GM18508 (cell line): ENCODE results near the gene ZNF653.
"Not testable (repeated sequence)": the region's sequence is repeated elsewhere in the genome, so short reads cannot be mapped to it uniquely, and the experiment has no call there.

Experiments used
- ATAC-seq: cut with Tn5 transposase; IDR thresholded peaks from one replicate; pipeline ENCODE4 v1.9.1; 2021; ENCODE audit warnings: moderate number of reproducible peaks; ENCODE audit not compliant: insufficient read depth, unreplicated experiment

Gene ZNF653

GRCh38 chr19:11458912-11459311 is 46.7 kb downstream of the ZNF653 start:
- not testable (repeated sequence) for ATAC-seq

GRCh38 chr19:11458236-11458900 is 47.3 kb downstream of the ZNF653 start:
- no peak for ATAC-seq

- no peak for ATAC-seq
These were observed 47.8 kb downstream of the ZNF653 start for GRCh38 chr19:11457831-11458230.

GRCh38 chr19:11457115-11457514 is 48.5 kb downstream of the ZNF653 start:
- no peak for ATAC-seq

DNA sequence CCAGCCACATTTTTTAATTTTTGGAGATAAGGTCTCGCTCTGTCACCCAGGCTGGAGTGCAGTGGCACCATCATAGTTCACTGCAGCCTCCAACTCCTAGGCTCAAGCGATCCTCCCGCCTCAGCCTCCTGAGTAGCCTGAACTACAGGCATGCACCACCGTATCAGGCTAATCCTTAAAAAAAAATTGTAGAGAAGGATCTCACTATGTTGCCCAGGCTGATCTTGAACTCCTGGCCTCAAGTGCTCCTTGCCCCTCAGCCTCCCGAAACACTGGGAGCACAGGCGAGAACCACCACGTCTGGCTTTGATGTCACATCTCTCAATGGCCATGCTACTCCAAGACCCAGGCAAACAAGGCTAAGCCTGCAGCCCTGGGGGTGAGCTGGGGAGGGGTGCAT is 49.0 kb downstream of the ZNF653 start:
- ATAC-seq: no peak

GRCh38 chr19:11455233-11455554 is 50.4 kb downstream of the ZNF653 start:
- not testable (repeated sequence) for ATAC-seq

DNA sequence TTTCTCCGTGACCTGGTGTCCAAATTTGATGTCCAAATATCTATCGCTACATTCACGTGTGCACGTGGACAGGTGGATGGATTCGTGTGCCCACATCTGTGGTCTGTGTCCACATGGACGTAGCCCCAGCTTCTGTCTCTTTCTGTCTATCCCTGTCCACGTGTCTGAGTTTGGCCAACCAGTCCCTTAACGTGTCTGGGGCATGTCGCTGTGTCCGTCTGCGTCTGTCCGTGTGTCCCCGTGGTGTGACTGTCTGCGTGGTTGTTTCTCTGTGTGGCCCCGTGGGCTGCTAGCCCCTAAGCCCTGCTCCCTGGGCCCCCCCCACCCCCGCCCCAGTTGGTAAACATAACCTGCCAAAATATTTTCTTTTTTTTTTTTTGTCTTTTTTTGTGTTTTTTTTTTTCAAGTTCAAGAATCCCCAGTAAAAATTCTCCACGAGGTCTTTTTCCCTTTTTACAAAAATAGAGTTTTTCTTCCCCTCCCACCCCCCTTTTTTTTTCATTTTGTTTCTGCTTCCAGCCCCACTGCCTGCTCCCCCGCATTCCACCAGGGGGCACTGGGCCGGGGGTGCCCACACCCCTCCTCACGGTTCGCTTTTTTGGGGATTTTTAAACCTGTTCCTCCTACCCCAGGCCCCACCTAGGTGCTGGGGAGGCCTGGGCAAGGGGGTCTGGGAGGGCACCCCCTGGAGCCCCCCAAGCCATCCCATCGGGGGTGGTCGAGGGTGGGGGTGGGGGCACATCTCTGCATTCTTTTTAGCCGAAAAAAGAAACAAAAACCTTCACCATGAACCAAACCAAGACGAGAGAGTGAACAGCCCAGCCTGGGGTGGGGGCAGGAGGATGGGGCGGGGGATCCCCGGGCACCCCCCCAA is 51.9 kb downstream of the ZNF653 start:
- ATAC-seq: no peak

DNA sequence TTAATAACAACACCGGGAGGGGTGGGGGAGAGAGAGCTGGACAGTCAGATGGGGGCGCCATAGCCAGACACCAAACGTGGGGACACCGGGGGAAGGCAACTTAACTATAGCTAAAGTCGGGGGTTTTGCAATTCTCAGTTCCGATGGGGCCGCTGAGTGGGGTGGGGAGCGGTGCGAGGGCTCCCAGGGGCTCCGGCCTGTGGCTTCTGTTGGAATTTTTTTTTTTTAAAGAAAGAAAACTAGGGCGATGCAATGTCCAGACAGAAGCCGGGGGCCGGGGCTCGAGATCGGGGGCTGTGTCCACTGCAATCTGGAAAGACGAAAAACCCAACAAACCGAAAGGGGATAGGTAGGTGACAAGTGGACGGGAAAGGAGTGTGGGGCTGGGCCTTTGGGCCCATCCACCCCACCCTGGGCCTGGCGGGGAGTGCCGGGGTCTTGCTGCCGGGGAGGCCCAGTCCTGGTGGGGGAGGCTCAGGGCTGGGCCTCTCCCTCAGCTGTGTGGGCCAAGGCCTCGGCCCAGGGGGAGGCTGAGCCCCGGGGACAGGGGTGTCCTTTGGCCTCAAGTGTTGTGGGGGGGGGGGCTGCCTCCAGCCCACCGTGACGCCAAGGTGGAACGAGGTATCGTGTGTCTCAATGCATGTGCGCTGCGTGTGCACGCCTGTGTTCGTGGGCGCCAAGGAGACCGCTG is 52.9 kb downstream of the ZNF653 start:
- no peak for ATAC-seq

- ATAC-seq: no peak
These were observed 53.6 kb downstream of the ZNF653 start for GRCh38 chr19:11451871-11452619.

GRCh38 chr19:11451327-11451870 is 54.2 kb downstream of the ZNF653 start:
- no peak for ATAC-seq

DNA sequence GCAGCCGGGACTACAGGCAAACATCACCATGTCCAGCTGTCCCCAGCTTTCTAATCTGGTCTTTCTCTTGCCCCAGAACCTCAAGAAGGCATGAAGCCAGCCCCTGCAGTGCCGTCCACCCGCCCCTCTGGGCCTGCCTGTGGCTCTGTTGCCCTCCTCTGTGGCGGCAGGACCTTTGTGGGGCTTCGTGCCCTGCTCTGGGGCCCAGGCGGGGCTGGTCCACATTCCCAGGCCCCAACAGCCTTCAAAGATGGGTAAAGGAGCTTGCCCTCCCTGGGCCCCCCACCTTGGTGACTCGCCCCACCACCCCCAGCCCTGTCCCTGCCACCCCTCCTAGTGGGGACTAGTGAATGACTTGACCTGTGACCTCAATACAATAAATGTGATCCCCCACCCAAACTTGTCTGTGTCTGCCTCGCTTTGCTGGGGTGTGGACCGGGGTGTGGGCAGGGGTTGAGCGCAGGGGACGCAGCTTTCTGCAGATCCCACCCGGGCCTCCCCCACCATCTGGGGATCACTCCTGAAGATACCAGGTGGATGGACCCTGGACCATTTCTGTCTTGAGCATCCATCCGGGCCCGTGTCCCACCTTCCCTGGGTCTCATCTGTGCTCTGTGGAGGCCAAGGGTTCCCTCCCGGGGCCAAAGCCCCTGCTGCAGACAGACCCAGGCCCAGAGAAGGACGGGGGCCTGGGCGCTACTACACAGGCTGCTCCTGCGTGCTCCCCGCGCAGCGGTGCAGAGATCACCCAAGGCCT is 54.9 kb downstream of the ZNF653 start:
- no peak for ATAC-seq

GRCh38 chr19:11448923-11449554 is 56.6 kb downstream of the ZNF653 start:
- ATAC-seq: no peak

GRCh38 chr19:11448410-11448809 is 57.2 kb downstream of the ZNF653 start:
- ATAC-seq: no peak

- ATAC-seq: no peak
These were observed 58.0 kb downstream of the ZNF653 start for GRCh38 chr19:11447347-11448262.

GRCh38 chr19:11446652-11447301 is 58.9 kb downstream of the ZNF653 start:
- ATAC-seq: no peak

- no peak for ATAC-seq
These were observed 59.4 kb downstream of the ZNF653 start for GRCh38 chr19:11446271-11446651.

- no peak for ATAC-seq
These were observed 60.5 kb downstream of the ZNF653 start for GRCh38 chr19:11445141-11445540.

GRCh38 chr19:11444059-11444458 is 61.6 kb downstream of the ZNF653 start:
- ATAC-seq: no peak
